ENCODE data around the gene TANC1. TPM values are rescaled to one million over a fixed set of nuclear protein-coding genes. Genes with fewer than 3 reads are reported as not detected.

The TANC1 gene
- total RNA-seq, 2 experiments from 2014 or later = 0.48 to 0.55 TPM

GRCh38 chr2:158990397-158991214 lies 22.2 kb downstream of the TANC1 start:
- Mint-ChIP-seq H3K4me1 (no peaks in the 10 kb centered on the region), H3K36me3 (ENCODE audit: low read depth) (no peaks in the 10 kb centered on the region), H3K27ac (no peak overlapping the region), H3K4me3 (no peak overlapping the region), H3K27me3 (peaks cover 8% of the 10 kb centered on the region), H3K9me3 (no peaks in the 10 kb centered on the region)
- ChIA-PET CTCF (no interaction called here), POLR2A (no interaction called here)
- DNase-seq = no peak

GRCh38 chr2:158993030-158993429 lies 24.6 kb downstream of the TANC1 start:
- Mint-ChIP-seq H3K9me3 (no peaks in the 10 kb centered on the region), H3K4me1 (no peaks in the 10 kb centered on the region), H3K4me3 (no peak overlapping the region), H3K27ac (no peak overlapping the region), H3K36me3 (ENCODE audit: low read depth) (no peaks in the 10 kb centered on the region), H3K27me3 (peaks cover 9% of the 10 kb centered on the region)
- no peak for DNase-seq
- ChIA-PET POLR2A (no interaction called here), CTCF (no interaction called here)

- no peak overlapping the region for H3K27ac Mint-ChIP-seq
- H3K4me3 Mint-ChIP-seq = no peak overlapping the region
- no peaks in the 10 kb centered on the region for H3K9me3 Mint-ChIP-seq
- peaks cover 9% of the 10 kb centered on the region for H3K27me3 Mint-ChIP-seq
- no peaks in the 10 kb centered on the region for H3K4me1 Mint-ChIP-seq
- no peak for DNase-seq
- CTCF ChIA-PET = no interaction called here
- POLR2A ChIA-PET = no interaction called here
- no peaks in the 10 kb centered on the region for H3K36me3 Mint-ChIP-seq (ENCODE audit: low read depth)
Measured at GRCh38 chr2:158993721-158994587, 25.5 kb downstream of the TANC1 start.

DNA sequence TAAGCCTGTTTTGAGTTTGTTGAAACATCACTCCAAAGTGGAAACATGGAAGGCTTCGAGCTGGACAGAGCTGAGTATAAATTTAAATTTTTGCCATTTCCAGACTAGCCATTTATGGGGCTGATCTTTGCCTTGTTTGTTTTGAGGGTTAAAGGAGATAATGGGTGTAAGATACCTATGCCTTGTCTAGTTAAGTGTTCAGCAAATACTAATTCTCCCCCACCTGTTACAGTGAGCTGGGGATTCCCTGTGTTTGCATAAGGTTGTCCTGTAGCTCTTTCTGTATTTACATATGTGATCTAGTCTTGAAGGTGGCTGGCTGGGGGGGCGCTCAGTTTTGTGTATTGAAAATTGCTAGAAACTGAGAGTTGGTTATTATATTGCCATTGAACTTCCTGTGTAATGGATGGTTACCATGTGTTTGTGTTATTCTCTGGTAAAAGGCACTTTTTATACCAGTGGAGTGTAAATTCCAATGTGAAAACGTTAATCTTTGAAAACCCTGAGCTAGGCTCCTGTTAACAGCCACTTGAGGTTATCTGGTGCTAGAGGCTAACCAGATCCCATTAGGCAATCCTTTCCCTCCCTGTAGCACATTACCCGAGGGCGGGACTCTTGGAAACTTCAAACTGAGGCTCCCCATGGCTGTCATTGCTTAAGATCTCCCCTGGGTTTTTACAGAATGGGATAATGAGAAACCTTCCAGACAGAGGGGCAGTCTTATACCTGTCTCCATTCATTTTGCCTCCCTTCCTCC lies 26.7 kb downstream of the TANC1 start:
- Mint-ChIP-seq H3K27me3 (peaks cover 9% of the 10 kb centered on the region), H3K4me1 (peaks cover 2% of the 10 kb centered on the region), H3K4me3 (no peak overlapping the region), H3K27ac (no peak overlapping the region), H3K9me3 (no peaks in the 10 kb centered on the region), H3K36me3 (ENCODE audit: low read depth) (no peaks in the 10 kb centered on the region)
- DNase-seq = no peak
- POLR2A ChIA-PET = no interaction called here
- CTCF ChIA-PET = no interaction called here

- Mint-ChIP-seq H3K4me1 (peaks cover 2% of the 10 kb centered on the region), H3K9me3 (no peaks in the 10 kb centered on the region), H3K4me3 (no peak overlapping the region), H3K27me3 (peaks cover 9% of the 10 kb centered on the region), H3K27ac (no peak overlapping the region), H3K36me3 (ENCODE audit: low read depth) (no peaks in the 10 kb centered on the region)
- POLR2A ChIA-PET = no interaction called here
- CTCF ChIA-PET = no interaction called here
- DNase-seq = no peak
Measured at GRCh38 chr2:158995677-158996049, 27.2 kb downstream of the TANC1 start.

- Mint-ChIP-seq H3K36me3 (ENCODE audit: low read depth) (no peaks in the 10 kb centered on the region), H3K27me3 (peaks cover 9% of the 10 kb centered on the region), H3K9me3 (no peaks in the 10 kb centered on the region), H3K4me1 (peaks cover 2% of the 10 kb centered on the region), H3K27ac (no peak overlapping the region), H3K4me3 (no peak overlapping the region)
- no peak for DNase-seq
- ChIA-PET CTCF (interaction anchor here (1.0 to 1.6 kb wide), 3 partner anchors 11 to 122 kb away, joined by 3 to 5 read pairs (median 4); no protein-coding TSS in a partner anchor), POLR2A (no interaction called here)
Measured at GRCh38 chr2:158996378-158996993, 28.0 kb downstream of the TANC1 start.

GRCh38 chr2:158997037-158997790 lies 28.8 kb downstream of the TANC1 start:
- peaks cover 9% of the 10 kb centered on the region for H3K27me3 Mint-ChIP-seq
- POLR2A ChIA-PET = no interaction called here
- CTCF ChIA-PET = interaction anchor here (1.0 to 1.6 kb wide), 3 partner anchors 12 to 122 kb away, joined by 3 to 5 read pairs (median 4); no protein-coding TSS in a partner anchor

DNA sequence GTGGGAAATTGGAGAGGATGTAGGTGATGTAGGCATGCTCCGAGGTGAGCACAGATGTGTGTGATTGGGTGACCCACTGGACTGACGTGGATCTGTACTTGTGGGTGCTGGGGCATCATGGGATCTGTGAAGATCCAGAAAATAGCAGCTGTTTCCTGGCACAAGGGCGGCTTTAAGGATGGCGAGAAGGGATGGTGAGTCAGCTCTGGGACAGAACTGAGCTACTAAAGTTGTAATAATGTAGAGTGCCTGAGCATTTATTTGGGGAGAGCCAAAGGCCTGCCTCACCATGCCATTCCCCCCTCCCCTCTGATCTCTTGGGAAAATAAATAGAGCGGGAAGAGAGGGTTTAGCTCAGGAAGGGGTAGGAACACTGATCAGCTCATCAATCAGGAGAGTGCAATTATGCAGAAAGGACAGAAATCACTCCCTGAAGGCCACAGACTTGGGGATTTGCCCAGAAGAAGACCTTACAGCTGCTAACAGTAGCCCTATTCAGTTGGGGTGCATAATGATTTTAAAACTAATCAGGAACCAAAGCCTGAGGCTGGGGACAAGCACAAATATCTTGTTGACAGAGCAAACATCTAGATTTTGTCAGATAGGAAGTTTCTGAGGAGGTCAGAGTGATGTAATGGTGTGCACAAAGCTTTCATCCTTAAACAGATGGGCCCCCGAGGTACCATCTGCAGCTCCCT lies 30.3 kb downstream of the TANC1 start:
- no peaks in the 10 kb centered on the region for H3K36me3 Mint-ChIP-seq (ENCODE audit: low read depth)
- ChIA-PET CTCF (no interaction called here), POLR2A (no interaction called here)
- no peak overlapping the region for H3K4me3 Mint-ChIP-seq
- peaks cover 2% of the 10 kb centered on the region for H3K4me1 Mint-ChIP-seq
- no peak overlapping the region for H3K27ac Mint-ChIP-seq
- peaks cover 6% of the 10 kb centered on the region for H3K27me3 Mint-ChIP-seq
- no peaks in the 10 kb centered on the region for H3K9me3 Mint-ChIP-seq
- DNase-seq = no peak

More at GRCh38 chr2:158997037-158997790, 28.8 kb downstream of the TANC1 start:
- no peaks in the 10 kb centered on the region for H3K9me3 Mint-ChIP-seq
- H3K27ac Mint-ChIP-seq = no peak overlapping the region
- H3K4me3 Mint-ChIP-seq = no peak overlapping the region
- H3K4me1 Mint-ChIP-seq = peaks cover 2% of the 10 kb centered on the region
- no peaks in the 10 kb centered on the region for H3K36me3 Mint-ChIP-seq (ENCODE audit: low read depth)
- DNase-seq = no peak

GRCh38 chr2:158999458-158999857 lies 31.0 kb downstream of the TANC1 start:
- Mint-ChIP-seq H3K4me3 (no peak overlapping the region), H3K36me3 (ENCODE audit: low read depth) (no peaks in the 10 kb centered on the region), H3K27ac (no peak overlapping the region), H3K9me3 (no peaks in the 10 kb centered on the region), H3K4me1 (peaks cover 2% of the 10 kb centered on the region), H3K27me3 (peaks cover 6% of the 10 kb centered on the region)
- CTCF ChIA-PET = no interaction called here
- POLR2A ChIA-PET = no interaction called here
- no peak for DNase-seq

GRCh38 chr2:159000072-159000471 lies 31.6 kb downstream of the TANC1 start:
- CTCF ChIA-PET = no interaction called here
- H3K9me3 Mint-ChIP-seq = no peaks in the 10 kb centered on the region
- POLR2A ChIA-PET = no interaction called here

DNA sequence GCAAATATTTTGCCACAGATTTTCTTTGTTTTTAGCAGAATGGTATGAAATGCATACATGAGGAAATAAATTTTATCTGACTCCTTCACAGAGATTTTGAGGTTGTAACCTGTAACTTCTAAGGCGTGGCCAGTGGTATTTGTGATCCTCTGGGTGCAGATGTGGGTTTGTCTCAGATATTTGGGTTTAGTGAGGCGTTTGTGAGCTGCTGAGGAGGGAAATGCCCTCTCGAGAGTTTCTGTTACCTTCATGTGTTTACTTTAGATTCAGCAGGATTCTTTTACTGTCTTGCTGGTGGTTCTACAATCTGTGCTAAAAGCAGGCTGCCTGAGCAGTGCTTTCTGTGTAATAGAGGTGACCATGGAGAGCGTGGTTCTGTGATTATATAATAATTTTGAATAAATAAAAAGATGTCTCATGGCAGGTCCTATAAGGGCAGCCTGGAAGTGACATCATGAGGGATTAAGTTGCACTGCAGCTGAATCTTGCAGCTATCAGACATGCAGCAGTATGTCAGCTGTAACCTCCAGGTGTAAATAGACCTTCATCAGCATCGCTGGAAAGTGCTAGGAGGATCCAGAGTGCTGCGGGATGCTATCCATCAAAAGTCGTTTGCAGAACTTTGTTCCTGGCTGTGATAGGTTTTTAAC lies 34.1 kb downstream of the TANC1 start:
- peaks cover 2% of the 10 kb centered on the region for H3K4me1 Mint-ChIP-seq
- ChIA-PET CTCF (interaction anchor here (0.6 kb wide), 1 partner anchor 361 kb away, joined by 3 read pairs; no protein-coding TSS in a partner anchor), POLR2A (no interaction called here)
- no peaks in the 10 kb centered on the region for H3K36me3 Mint-ChIP-seq (ENCODE audit: low read depth)
- H3K4me3 Mint-ChIP-seq = no peak overlapping the region
- no peak overlapping the region for H3K27ac Mint-ChIP-seq
- DNase-seq = no peak
- no peaks in the 10 kb centered on the region for H3K27me3 Mint-ChIP-seq
- H3K9me3 Mint-ChIP-seq = no peaks in the 10 kb centered on the region

More at GRCh38 chr2:159000072-159000471, 31.6 kb downstream of the TANC1 start:
- Mint-ChIP-seq H3K4me1 (peaks cover 2% of the 10 kb centered on the region), H3K36me3 (ENCODE audit: low read depth) (no peaks in the 10 kb centered on the region), H3K4me3 (no peak overlapping the region), H3K27me3 (peaks cover 6% of the 10 kb centered on the region), H3K27ac (no peak overlapping the region)
- no peak for DNase-seq

Data from activated CD4-positive, alpha-beta memory T cell treated with anti-CD3 and anti-CD28 coated beads, Interleukin-2, amount 10 ng/mL, durations not matched to agents 7 days and 5 days (primary cell).